Inflammatory macrophage treated with lipopolysaccharide for 1 hour (primary cell): ENCODE results near the gene MOGAT3.

ENCODE experiments used
- DNase-seq, 2 donors: peaks; one replicate each; pipeline ENCODE4 v3.0.0-alpha.2; 2020 to 2022

MOGAT3 gene

GRCh38 chr7:101232141-101232850 is 31.5 kb upstream of the MOGAT3 start:
- DNase-seq: no peak

DNA sequence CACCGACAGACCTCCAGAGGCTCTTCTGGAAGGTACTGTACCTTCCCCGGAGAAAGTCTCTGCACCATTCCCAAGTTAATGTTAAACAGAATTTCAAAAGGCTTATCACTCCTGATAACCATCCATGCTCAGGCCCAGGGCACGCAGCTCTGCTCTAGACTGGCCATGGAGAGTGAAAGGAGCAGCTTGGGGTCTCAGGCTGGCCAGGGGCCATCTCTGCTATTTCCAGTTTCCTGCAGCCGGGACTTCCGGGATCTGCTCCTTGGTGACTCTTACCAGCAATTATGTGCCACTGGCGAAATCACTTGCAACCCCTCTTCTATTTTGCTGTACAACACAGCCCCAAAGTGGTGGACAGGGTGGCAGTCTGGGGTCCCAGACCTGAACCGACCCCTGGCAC is 30.8 kb upstream of the MOGAT3 start:
- DNase-seq: no peak

DNA sequence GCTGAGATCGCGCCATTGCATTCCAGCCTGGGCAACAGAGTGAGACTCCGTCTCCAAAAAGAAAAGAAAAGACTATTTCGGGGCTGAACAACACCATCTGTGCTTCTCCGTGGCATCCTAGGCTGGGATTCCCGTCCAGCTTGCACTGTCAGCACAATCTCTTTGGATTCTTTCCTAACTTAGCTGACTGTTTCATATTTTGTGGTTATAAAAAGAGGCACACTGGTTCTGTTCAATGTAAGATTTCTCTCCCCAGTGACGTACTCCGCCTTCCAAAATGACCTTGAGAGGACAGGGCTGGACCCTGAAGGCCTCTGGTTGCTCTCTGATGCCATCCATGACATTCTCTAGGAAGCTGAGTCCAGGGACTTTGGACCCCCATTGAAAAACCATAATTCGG is 25.9 kb upstream of the MOGAT3 start:
- DNase-seq: no peak

DNA sequence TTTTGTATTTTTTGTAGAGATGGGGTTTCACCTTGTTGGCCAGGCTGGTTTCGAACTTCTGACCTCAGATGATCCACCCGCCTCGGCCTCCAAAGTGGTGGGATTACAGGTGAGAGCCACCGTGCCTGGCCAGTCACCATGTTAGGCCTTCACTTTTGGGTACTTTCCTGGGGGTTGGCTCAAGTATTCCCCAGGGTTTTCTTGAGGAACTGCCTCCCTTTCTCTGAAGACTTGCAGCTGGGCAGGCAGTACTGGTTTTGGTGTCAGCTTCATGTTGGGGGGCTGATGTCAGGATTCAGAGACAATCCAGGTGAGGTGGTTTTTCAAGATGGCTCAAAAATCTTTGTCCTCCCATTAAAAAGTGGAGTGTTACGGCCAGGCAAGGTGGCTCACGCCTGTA is 24.8 kb upstream of the MOGAT3 start:
- DNase-seq: no peak

DNA sequence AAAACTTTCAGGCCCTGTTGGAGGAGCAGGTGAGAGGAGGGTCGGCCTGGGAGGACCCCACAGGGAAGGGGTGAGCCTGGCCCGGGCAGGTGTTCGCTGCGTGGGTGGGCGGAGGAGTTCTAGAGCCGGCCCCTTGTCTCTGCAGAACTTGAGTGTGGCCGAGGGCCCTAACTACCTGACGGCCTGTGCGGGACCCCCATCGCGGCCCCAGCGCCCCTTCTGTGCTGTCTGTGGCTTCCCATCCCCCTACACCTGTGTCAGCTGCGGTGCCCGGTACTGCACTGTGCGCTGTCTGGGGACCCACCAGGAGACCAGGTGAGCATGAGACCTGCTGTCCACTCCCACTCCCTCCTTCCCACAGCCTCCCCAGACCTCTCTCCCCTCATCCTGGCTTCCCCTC is 22.7 kb upstream of the MOGAT3 start:
- DNase-seq: no peak

GRCh38 chr7:101222275-101222830 is 21.5 kb upstream of the MOGAT3 start:
- DNase-seq: no peak

DNA sequence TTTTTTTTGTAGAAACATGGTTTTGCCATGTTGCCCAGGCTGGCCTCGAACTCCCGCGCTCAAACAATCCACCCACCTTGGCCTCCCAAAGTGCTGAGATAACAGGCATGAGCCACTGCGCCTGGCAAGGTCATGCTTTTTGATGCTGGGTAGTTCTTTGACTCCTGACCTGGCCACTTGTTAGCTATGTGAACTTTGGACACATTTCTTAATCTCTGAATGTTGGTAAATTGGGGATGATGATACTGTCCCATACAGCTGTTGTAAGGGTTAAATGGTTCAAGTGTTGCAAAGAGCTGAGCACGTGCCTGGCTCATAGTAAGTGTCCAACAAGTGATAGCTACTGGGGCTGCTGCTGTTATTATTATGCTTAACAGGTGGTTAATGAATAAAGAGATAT is 19.5 kb upstream of the MOGAT3 start:
- DNase-seq: no peak

DNA sequence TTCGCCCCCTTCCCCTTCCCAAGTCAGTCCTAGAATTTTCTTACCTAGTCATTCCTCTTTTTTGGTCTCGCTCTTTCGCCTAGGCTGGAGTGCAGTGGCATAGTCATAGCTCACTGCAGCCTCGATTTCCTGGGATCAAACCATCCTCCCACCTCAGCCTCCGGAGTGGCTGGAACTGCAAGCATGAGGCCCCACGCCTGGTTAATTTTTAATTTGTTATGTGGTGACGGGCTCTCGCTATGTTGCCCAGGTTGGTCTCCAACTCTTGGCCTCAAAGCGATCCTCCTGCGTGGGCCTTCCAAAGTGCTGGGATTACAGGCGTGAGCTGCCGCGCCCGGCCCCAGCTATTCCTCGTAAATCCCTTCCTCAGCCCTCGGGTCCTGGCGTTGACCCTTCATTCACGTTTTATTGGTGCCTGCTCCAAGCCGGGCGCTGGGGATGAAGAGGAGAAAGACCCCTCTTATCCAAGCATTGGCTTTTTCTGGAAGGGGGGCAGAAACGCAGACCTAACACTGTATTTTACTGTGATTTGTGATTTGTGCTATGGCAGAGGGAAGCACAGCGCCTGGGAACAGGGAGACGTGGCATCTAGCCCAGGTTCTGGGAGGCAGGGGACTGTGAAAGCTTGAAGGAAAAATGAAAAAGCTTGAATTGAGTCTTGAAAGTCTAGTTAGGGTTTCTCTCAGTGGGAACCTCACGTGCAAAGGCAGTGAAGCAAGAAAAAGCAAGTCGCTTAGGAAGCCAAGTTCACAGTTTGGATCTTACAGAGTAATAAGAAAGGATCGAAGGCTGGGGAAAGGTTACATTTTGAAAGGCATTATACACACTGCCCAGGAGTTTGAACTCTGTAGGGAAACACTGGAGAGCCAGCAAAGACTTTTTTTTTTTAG is 17.6 kb upstream of the MOGAT3 start:
- no peak for DNase-seq

- peak; percentile 97 to 100 for DNase-seq
These were observed 16.8 kb upstream of the MOGAT3 start, which contains the start of the genes PLOD3 and ZNHIT1 for GRCh38 chr7:101217388-101218235. Gene PLOD3 (minus strand): TSS chr7:101217581. CDS start chr7:101217274, 307 bp downstream. Gene ZNHIT1 (plus strand): TSS chr7:101218165. CDS start chr7:101218196, 31 bp downstream.

- DNase-seq: no peak
These were observed 16.1 kb upstream of the MOGAT3 start for GRCh38 chr7:101216860-101217387.

DNA sequence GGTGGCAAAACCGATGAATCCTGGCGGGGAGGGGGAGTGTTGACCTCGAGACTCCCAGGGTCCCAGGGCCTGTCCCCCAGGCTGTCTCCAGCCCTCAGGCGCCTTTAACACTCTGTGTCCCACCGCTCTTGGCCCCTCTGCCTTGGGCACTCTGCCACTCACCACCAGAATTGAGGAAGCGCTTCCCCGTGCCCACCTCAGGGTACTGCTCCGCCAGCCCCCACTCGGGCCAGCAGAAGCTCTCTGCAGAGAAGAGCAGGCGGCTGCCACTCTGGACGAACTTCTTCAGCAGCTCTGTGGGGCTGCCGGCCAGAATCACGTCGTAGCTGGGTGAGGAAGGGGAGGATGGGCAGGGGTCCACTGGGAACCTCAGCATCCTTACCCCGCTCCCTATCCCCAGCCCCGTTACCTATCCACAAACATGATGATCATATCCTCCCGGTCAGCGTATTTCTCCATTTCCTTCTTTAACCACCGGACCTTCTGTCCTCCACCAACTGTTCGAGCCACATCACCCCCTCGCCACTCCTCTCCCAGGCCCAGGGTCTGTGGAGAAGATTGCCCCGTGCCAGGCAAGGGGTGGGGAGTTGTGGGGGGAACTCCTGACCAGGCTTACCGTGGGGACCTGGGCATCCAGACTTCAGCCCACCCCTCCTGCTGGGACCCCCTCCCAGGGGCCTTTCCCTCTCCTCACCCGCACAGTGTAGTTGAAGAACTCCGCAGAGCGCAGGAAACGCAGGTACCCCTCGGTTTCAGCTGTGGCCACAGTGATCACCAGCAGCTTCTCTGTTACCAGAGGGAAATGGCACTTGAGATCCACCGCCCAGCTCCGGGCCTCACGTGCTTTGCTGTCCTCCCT is 15.4 kb upstream of the MOGAT3 start:
- peak in 1 of 2 donors; percentile 32 for DNase-seq

DNA sequence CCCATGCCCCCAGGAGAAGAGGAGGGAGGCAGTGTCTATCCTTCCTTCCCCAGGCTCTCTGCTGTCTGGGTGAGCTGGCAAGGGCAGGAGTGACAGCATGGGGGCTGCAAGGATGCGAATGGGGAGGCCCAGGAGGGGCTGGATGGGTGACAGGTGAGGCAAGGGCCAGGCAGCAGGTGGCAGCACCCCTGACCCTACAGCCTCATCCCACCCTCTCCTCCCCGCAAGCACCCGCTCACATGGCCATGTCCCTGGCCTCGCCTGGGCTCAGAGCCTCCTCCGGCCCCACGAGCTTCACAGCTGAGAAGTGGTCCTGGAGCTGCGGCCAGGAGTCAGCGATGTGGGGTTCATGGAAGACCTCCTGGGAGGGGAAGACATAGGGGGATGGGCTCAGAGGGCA is 11.2 kb upstream of the MOGAT3 start:
- DNase-seq: no peak

DNA sequence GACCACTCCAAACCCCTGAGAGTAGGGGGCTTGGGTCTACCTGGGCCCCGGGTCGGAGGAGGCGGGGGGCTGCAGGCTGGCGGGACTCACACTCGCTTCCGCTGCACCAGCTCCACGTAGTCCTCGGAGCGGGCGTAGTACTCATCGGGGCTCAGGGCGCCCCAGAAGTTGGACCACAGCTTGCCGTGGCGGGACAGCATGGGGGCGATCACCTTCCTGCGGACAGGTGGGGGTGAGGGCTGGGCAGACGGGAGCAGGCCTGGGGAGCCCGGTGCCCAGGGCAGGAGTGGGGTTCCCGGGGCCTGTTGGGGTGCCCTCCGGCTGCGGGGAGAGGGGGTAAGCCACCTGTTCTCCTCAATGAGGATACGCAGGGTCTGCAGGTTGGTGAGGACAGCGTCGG is 10.7 kb upstream of the MOGAT3 start:
- DNase-seq: no peak

GRCh38 chr7:101210143-101210542 is 9.3 kb upstream of the MOGAT3 start:
- no peak for DNase-seq

GRCh38 chr7:101208794-101209193 is 8.0 kb upstream of the MOGAT3 start:
- DNase-seq: no peak

- no peak for DNase-seq
These were observed 6.6 kb upstream of the MOGAT3 start for GRCh38 chr7:101207459-101207858.

GRCh38 chr7:101206665-101207042 is 5.8 kb upstream of the MOGAT3 start:
- no peak for DNase-seq

GRCh38 chr7:101205901-101206664 is 5.2 kb upstream of the MOGAT3 start:
- no peak for DNase-seq

DNA sequence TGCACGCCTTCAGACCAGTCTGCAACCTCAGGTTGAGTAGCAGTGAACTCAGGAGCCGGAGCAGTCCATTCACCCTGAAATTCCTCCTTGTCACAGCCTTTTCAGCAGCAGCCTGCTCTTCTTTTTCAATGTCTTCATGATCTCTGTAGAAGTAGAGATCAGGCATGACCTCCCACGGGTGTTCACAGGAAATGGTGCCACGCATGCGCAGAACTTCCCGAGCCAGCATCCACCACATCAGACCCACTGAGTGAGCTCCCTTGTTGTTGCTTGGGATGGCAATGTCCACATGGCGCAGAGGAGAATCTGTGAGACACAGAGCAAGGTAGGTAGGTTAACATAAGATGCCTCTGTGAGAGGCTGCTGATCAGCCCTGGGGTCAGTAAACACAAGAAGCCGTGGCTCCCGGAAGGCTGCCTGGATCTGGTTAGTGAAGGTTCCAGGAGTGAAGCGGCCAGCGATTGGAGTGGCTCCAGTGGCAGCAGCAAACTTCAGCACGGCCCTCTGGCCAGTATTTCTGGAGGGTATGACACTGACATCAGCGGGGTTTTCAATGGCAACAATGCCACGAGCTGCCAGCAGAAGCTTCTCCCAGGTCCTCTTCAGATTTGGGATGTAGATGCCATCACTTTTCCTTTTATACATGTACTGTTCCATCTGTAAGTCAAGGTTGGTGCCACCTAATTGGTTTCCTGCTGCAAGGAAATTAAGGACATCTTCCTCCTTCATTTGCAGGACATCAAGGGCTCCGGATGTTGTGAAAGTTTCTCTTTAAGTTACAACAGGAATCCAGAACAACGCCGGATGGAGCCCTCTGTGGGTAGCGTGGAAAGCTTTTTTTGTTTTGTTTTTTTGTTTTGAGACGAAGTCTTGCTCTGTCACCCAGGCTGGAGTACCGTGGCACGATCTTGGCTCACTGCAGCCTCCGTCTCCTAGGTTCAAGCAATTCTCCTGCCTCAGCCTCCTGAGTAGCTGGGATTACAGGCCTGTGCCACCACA is 3.2 kb upstream of the MOGAT3 start:
- peak; percentile 56 to 73 for DNase-seq

- no peak for DNase-seq
These were observed 1.7 kb upstream of the MOGAT3 start for GRCh38 chr7:101202603-101202918.
